ENCODE results near the gene P2RY2. TPM values are rescaled to one million over a fixed set of nuclear protein-coding genes. Genes with fewer than 3 reads are reported as not detected.
A peak's percentile ranks its signal among the peaks of the same experiment; 100 is the strongest.

P2RY2 gene
- total RNA-seq, 2 experiments from 2014 or later: not detected

GRCh38 chr11:73240190-73240781 lies 22.2 kb downstream of the P2RY2 start:
- H3K4me3 Mint-ChIP-seq: no peak overlapping the region
- ATAC-seq (ENCODE audit: poor library complexity): no peak
- H3K4me1 Mint-ChIP-seq (ENCODE audit: low read depth): no peaks in the 10 kb centered on the region
- no peak for DNase-seq
- ChIA-PET POLR2A (no interaction called here), CTCF (no interaction called here)
- H3K9me3 Mint-ChIP-seq: no peaks in the 10 kb centered on the region
- no peaks in the 10 kb centered on the region for H3K36me3 Mint-ChIP-seq (ENCODE audit: low read depth)
- H3K27me3 Mint-ChIP-seq: no peaks in the 10 kb centered on the region
- no peak overlapping the region for H3K27ac ChIP-seq (ENCODE audit: low read depth in 1 of 2, low read length in 2 of 2)
- H3K9me3 ChIP-seq (ENCODE audit: control insufficient read depth in 1 of 2, insufficient read depth in 1 of 2, low read length in 2 of 2): no peaks in the 10 kb centered on the region
- H3K27me3 ChIP-seq (ENCODE audit: control insufficient read depth in 1 of 2, insufficient read depth in 2 of 2, low read length in 2 of 2): no peaks in the 10 kb centered on the region
- intact Hi-C loops (cut with DNase I, micrococcal nuclease): loop anchor here (5.0 kb wide), 3 partner anchors 408 to 768 kb away; no protein-coding TSS in a partner anchor
- no peak for TF ChIP-seq CTCF (IDR thresholded peaks at IDR 0.05)
- peaks cover 9% of the 10 kb centered on the region for H3K4me1 ChIP-seq (ENCODE audit: insufficient read depth, low read length)
- H3K4me3 ChIP-seq (ENCODE audit: low read length): no peak overlapping the region
- H3K36me3 ChIP-seq (ENCODE audit: insufficient read depth, low read length): no peaks in the 10 kb centered on the region
- no peak overlapping the region for H3K27ac Mint-ChIP-seq

GRCh38 chr11:73241300-73241699 lies 23.2 kb downstream of the P2RY2 start:
- H3K4me3 ChIP-seq (ENCODE audit: low read length): no peak overlapping the region
- ATAC-seq (ENCODE audit: poor library complexity) (no peak), DNase-seq (no peak)
- Mint-ChIP-seq H3K4me3 (no peak overlapping the region), H3K27ac (no peak overlapping the region), H3K27me3 (no peaks in the 10 kb centered on the region), H3K4me1 (ENCODE audit: low read depth) (no peaks in the 10 kb centered on the region), H3K9me3 (no peaks in the 10 kb centered on the region), H3K36me3 (ENCODE audit: low read depth) (no peaks in the 10 kb centered on the region)
- ChIA-PET CTCF (no interaction called here), POLR2A (no interaction called here)
- H3K27ac ChIP-seq (ENCODE audit: low read depth in 1 of 2, low read length in 2 of 2): no peak overlapping the region
- intact Hi-C loops (cut with DNase I, micrococcal nuclease): loop anchor here (5.0 kb wide), 3 partner anchors 409 to 769 kb away; no protein-coding TSS in a partner anchor
- H3K4me1 ChIP-seq (ENCODE audit: insufficient read depth, low read length): peaks cover 9% of the 10 kb centered on the region
- TF ChIP-seq CTCF (IDR thresholded peaks at IDR 0.05): no peak
- no peaks in the 10 kb centered on the region for H3K27me3 ChIP-seq (ENCODE audit: control insufficient read depth in 1 of 2, insufficient read depth in 2 of 2, low read length in 2 of 2)
- H3K36me3 ChIP-seq (ENCODE audit: insufficient read depth, low read length): no peaks in the 10 kb centered on the region
- H3K9me3 ChIP-seq (ENCODE audit: control insufficient read depth in 1 of 2, insufficient read depth in 1 of 2, low read length in 2 of 2): no peaks in the 10 kb centered on the region

DNA sequence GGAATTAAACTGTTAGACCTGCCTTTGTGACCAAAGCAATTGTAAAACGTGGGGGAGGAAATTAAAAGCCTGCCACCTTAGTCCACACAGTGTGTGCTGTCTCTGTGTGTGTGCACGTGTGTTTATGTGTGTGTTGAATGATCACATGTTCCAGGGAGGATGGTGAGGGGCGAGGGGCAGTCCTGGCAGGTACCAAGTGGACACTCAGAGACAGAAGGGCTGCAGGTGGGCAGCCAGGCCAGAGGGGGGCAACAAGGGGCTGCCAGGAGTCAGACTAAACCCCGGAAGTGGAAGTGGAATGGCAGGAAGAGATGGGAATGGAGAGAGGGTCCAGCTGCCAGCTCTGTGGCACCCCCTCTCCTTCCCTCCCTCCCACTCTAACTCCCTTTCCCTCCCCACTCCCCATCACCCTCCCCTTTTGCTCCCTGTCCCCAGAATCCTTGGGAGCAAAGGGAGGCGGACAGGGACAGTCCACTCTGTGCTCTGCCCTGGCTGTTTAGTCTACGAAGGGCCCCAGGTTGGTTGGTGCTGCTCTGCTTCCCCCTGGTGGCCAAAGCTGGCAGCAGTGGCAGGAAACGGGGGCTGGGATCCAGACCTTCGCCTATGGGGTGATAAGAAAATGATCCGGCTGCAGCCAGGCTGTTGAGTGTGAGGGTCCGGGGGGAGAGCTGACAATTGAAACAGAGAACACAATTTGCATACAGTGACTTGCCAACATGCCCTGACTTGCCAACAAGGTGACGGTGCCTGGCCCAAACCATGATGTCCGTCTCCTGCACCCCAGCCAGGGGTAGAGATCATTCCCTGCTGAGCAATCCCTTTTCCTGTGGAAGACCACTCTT lies 24.4 kb downstream of the P2RY2 start:
- CTCF ChIA-PET: interaction anchor here (0.7 to 1.2 kb wide), 4 partner anchors 16 to 411 kb away, joined by 3 to 5 read pairs (median 4); no protein-coding TSS in a partner anchor
- Histone ChIP-seq H3K4me1 (ENCODE audit: insufficient read depth, low read length) (peaks cover 9% of the 10 kb centered on the region), H3K4me3 (ENCODE audit: low read length) (no peak overlapping the region), H3K27me3 (ENCODE audit: control insufficient read depth in 1 of 2, insufficient read depth in 2 of 2, low read length in 2 of 2) (no peaks in the 10 kb centered on the region), H3K27ac (ENCODE audit: low read depth in 1 of 2, low read length in 2 of 2) (no peak overlapping the region), H3K9me3 (ENCODE audit: control insufficient read depth in 1 of 2, insufficient read depth in 1 of 2, low read length in 2 of 2) (no peaks in the 10 kb centered on the region), H3K36me3 (ENCODE audit: insufficient read depth, low read length) (no peaks in the 10 kb centered on the region)
- Mint-ChIP-seq H3K4me3 (no peak overlapping the region), H3K36me3 (ENCODE audit: low read depth) (no peaks in the 10 kb centered on the region), H3K27ac (no peak overlapping the region), H3K9me3 (no peaks in the 10 kb centered on the region), H3K27me3 (no peaks in the 10 kb centered on the region), H3K4me1 (ENCODE audit: low read depth) (no peaks in the 10 kb centered on the region)
- POLR2A ChIA-PET: no interaction called here
- peak; percentile 43 to 80 (median 60) for DNase-seq
- intact Hi-C loops (cut with DNase I, micrococcal nuclease): loop anchor here (2.0 to 5.0 kb wide), 4 partner anchors 410 to 770 kb away; no protein-coding TSS in a partner anchor
- TF ChIP-seq CTCF (IDR thresholded peaks at IDR 0.05): peak; percentile 84
- peak; percentile 91 for ATAC-seq (ENCODE audit: poor library complexity)
